PC-3 (cell line): ENCODE results near the gene KATNAL1.

Source experiments
- EZH2 ChIP-seq: fragments of 300-600 bp; sonication (generic); IDR thresholded peaks from one replicate; pipeline ENCODE4 v1.6.1; 2017; ENCODE audit warnings: antibody characterized with exemption, mild to moderate bottlenecking, low read length; ENCODE audit not compliant: unreplicated experiment
- EZH2phosphoT487 ChIP-seq: fragments of 300-600 bp; sonication (generic); IDR thresholded peaks from 2 replicates; pipeline ENCODE4 v1.6.1; 2018; ENCODE audit warnings: mild to moderate bottlenecking, antibody characterized with exemption, low read length, borderline replicate concordance
- TF ChIP-seq, protein P1 (sequence below): fragments of 300-600 bp; sonication (generic); conservative IDR thresholded peaks from 2 replicates; pipeline ENCODE4 v1.5.1; 2017; ENCODE audit warnings: antibody characterized with exemption, low read depth, mild to moderate bottlenecking, low read length

DNA sequence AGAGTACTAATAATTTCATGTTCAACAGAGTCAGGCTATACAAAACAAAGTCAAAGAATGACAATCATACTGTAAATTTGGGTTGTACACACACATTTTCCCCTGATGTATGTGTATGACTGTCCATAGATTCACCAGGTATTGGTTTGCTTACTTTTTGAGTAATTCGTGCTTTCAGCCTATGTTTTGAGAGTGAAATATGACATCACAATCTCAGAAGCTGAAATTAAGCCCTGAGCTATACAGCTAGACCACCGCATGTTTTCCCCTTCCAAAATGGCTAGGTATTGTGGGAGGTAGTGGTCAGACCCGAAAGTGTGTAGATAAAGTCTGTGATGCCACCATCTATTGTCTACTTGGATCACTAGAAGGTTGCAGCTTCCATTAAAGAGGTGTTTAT, 102.8 kb downstream of the KATNAL1 start:
- TF ChIP-seq, protein P1, sequence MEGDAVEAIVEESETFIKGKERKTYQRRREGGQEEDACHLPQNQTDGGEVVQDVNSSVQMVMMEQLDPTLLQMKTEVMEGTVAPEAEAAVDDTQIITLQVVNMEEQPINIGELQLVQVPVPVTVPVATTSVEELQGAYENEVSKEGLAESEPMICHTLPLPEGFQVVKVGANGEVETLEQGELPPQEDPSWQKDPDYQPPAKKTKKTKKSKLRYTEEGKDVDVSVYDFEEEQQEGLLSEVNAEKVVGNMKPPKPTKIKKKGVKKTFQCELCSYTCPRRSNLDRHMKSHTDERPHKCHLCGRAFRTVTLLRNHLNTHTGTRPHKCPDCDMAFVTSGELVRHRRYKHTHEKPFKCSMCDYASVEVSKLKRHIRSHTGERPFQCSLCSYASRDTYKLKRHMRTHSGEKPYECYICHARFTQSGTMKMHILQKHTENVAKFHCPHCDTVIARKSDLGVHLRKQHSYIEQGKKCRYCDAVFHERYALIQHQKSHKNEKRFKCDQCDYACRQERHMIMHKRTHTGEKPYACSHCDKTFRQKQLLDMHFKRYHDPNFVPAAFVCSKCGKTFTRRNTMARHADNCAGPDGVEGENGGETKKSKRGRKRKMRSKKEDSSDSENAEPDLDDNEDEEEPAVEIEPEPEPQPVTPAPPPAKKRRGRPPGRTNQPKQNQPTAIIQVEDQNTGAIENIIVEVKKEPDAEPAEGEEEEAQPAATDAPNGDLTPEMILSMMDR = no peak
- TF ChIP-seq EZH2 (no peak), EZH2phosphoT487 (no peak)
